CD4-positive, alpha-beta memory T cell (primary cell): ENCODE results near the gene COX8A. TPM values are rescaled to one million over a fixed set of nuclear protein-coding genes. Genes with fewer than 3 reads are reported as not detected.
A peak's percentile ranks its signal among the peaks of the same experiment; 100 is the strongest.

ENCODE experiments used
- CTCF ChIA-PET: fragments of 350-600 bp; sonication (Branson Sonifier 250); formaldehyde crosslinking; loops from one replicate; lab custom pipeline; 2021; ENCODE audit warnings: inconsistent platforms; ENCODE audit not compliant: partially characterized antibody; lab: Charles Lee
- POLR2A ChIA-PET: fragments of 350-600 bp; sonication (Branson Sonifier 250); formaldehyde crosslinking; loops from one replicate; lab custom pipeline; 2021; ENCODE audit not compliant: partially characterized antibody; lab: Charles Lee
- DNase-seq, 5 donors: peaks; one replicate each; pipeline versions ENCODE4 v3.0.0 to v3.0.0-alpha.2; 2020 to 2022; ENCODE audit warnings: mixed read lengths in 1 of 5
- H3K27ac ChIP-seq: one replicate; pipeline ENCODE4 v1.7.0; 2013; ENCODE audit warnings: low read depth, low read length
- H3K27me3 ChIP-seq: 2 replicates; pipeline ENCODE4 v1.7.0; 2013; ENCODE audit warnings: mild to moderate bottlenecking, low read length, moderate library complexity; ENCODE audit not compliant: insufficient read depth
- H3K36me3 ChIP-seq: 2 replicates; pipeline ENCODE4 v1.7.0; 2013; ENCODE audit warnings: mild to moderate bottlenecking, low read length, moderate library complexity; ENCODE audit not compliant: insufficient read depth
- H3K4me1 ChIP-seq: 2 replicates; pipeline ENCODE4 v1.7.0; 2013; ENCODE audit warnings: mild to moderate bottlenecking, low read length, moderate library complexity; ENCODE audit not compliant: insufficient read depth
- H3K4me3 ChIP-seq, 2 donors: one replicate each; pipeline ENCODE4 v1.7.0; 2013; ENCODE audit warnings: low read length in 2 of 2, mild to moderate bottlenecking in 1 of 2
- H3K9me3 ChIP-seq, 2 donors: one replicate each; pipeline ENCODE4 v1.7.0; 2013; ENCODE audit warnings: low read length in 2 of 2, control low read depth in 1 of 2; ENCODE audit not compliant: control insufficient read depth in 1 of 2
- H3K27ac Mint-ChIP-seq, 7 donors: one replicate each; pipeline ENCODE4 v1.8.0; 2020 to 2021; ENCODE audit warnings: mixed read lengths in 7 of 7, mild to moderate bottlenecking in 6 of 7, inconsistent platforms in 3 of 7, moderate library complexity in 3 of 7
- H3K27me3 Mint-ChIP-seq, 2 donors: one replicate each; pipeline ENCODE4 v1.8.0; 2020 to 2021; ENCODE audit warnings: mixed read lengths in 2 of 2
- H3K36me3 Mint-ChIP-seq, 2 donors: one replicate each; pipeline ENCODE4 v1.8.0; 2020 to 2021; ENCODE audit warnings: mixed read lengths in 2 of 2, inconsistent platforms in 1 of 2, mild to moderate bottlenecking in 1 of 2
- H3K4me1 Mint-ChIP-seq, 4 donors: one replicate each; pipeline ENCODE4 v1.8.0; 2020 to 2021; ENCODE audit warnings: mixed read lengths in 4 of 4, mild to moderate bottlenecking in 1 of 4
- H3K4me3 Mint-ChIP-seq, 8 donors: one replicate each; pipeline ENCODE4 v1.8.0; 2020 to 2021; ENCODE audit warnings: mixed read lengths in 8 of 8, mild to moderate bottlenecking in 7 of 8, moderate library complexity in 6 of 8, inconsistent platforms in 3 of 8
- H3K9me3 Mint-ChIP-seq, 8 donors: one replicate each; pipeline ENCODE4 v1.8.0; 2020 to 2021; ENCODE audit warnings: mixed read lengths in 8 of 8, mild to moderate bottlenecking in 5 of 8, inconsistent platforms in 3 of 8, moderate library complexity in 1 of 8
- intact Hi-C: fragments of 100-400 bp; cut with micrococcal nuclease; formaldehyde crosslinking; loops from one replicate; pipeline ENCODE4 v1.15.1; 2023
- polyA plus RNA-seq, 2 donors: library from polyadenylated mRNA; unstranded; fragments of 300-500 nt; fragmentation: Illumina TruSeq; gene quantifications; one replicate each; pipeline ENCODE4 v1.2.3, GENCODE V29; 2021
- total RNA-seq, 2 experiments: library from RNA; stranded (reverse); gene quantifications; one replicate each; pipeline ENCODE4 v1.2.3, GENCODE V29; 2021

COX8A gene
- total and polyA plus RNA-seq, 4 experiments from 2014 or later: 113 to 433 (median 256) TPM

- Mint-ChIP-seq H3K9me3 (peaks cover 0 to 3% (median 0%) of the 10 kb centered on the region in 8 donors), H3K27me3 (no peaks in the 10 kb centered on the region), H3K4me3 (peak within 1 kb of the TSS; percentile 90 to 98 (median 94)), H3K27ac (peak within 1 kb of the TSS; percentile 88 to 98 (median 90)), H3K36me3 (peaks cover 0 to 2% of the 10 kb centered on the region in 2 donors), H3K4me1 (peaks cover 17 to 27% (median 20%) of the 10 kb centered on the region in 4 donors)
- H3K27ac ChIP-seq: peak within 1 kb of the TSS; percentile 64
- intact Hi-C loops: loop anchor here (1.0 to 2.0 kb wide), 5 partner anchors 22 to 100 kb away; partner anchors contain the start of genes COX8A, OTUB1 and RCOR2
- peak within 1 kb of the TSS; percentile 62 to 81 for H3K4me3 ChIP-seq
- H3K27me3 ChIP-seq: no peaks in the 10 kb centered on the region
- ChIA-PET POLR2A (interaction anchor here (1.0 to 1.8 kb wide), 5 partner anchors 12 to 100 kb away, joined by 3 to 10 read pairs (median 4); partner anchors contain the start of genes COX8A, MARK2, OTUB1 and RCOR2), CTCF (interaction anchor here (0.6 to 3.2 kb wide), 2 partner anchors 49 to 101 kb away, joined by 3 to 25 read pairs; partner anchors contain the start of gene MARK2)
- peak; percentile 89 to 92 (median 90) for DNase-seq
- H3K4me1 ChIP-seq: peaks cover 22% of the 10 kb centered on the region
- H3K9me3 ChIP-seq: no peaks in the 10 kb centered on the region
- H3K36me3 ChIP-seq: no peaks in the 10 kb centered on the region
Observed at GRCh38 chr11:63938479-63939396, 35.7 kb upstream of the COX8A start, which contains the start of gene NAA40. Gene NAA40 (plus strand): TSS chr11:63939002. CDS start chr11:63939097, 95 bp downstream.

- intact Hi-C loops: loop anchor here (2.0 kb wide), 2 partner anchors 23 to 35 kb away; partner anchors contain the start of genes COX8A and RCOR2
- Histone ChIP-seq H3K4me1 (peaks cover 22% of the 10 kb centered on the region), H3K4me3 (peak overlapping the region; percentile 54 to 62), H3K9me3 (no peaks in the 10 kb centered on the region), H3K27me3 (no peaks in the 10 kb centered on the region), H3K36me3 (no peaks in the 10 kb centered on the region), H3K27ac (peak overlapping the region; percentile 64)
- H3K9me3 Mint-ChIP-seq: peaks cover 0 to 3% (median 0%) of the 10 kb centered on the region in 8 donors
- peaks cover 19 to 27% (median 23%) of the 10 kb centered on the region in 4 donors for H3K4me1 Mint-ChIP-seq
- H3K4me3 Mint-ChIP-seq: peak overlapping the region; percentile 90 to 97 (median 94)
- CTCF ChIA-PET: interaction anchor here (0.6 to 3.2 kb wide), 2 partner anchors 49 to 102 kb away, joined by 3 to 25 read pairs; partner anchors contain the start of gene MARK2
- peak overlapping the region; percentile 85 to 97 (median 88) for H3K27ac Mint-ChIP-seq
- no peaks in the 10 kb centered on the region for H3K27me3 Mint-ChIP-seq
- POLR2A ChIA-PET: interaction anchor here (1.0 to 1.8 kb wide), 5 partner anchors 11 to 101 kb away, joined by 3 to 10 read pairs (median 4); partner anchors contain the start of genes COX8A, MARK2, OTUB1 and RCOR2
- peaks cover 0 to 6% of the 10 kb centered on the region in 2 donors for H3K36me3 Mint-ChIP-seq
- DNase-seq: no peak
Observed at GRCh38 chr11:63939397-63939891, 35.0 kb upstream of the COX8A start.

- Histone ChIP-seq H3K9me3 (no peaks in the 10 kb centered on the region), H3K27me3 (no peaks in the 10 kb centered on the region), H3K36me3 (no peaks in the 10 kb centered on the region), H3K27ac (no peak overlapping the region), H3K4me3 (no peak overlapping the region), H3K4me1 (peaks cover 22% of the 10 kb centered on the region)
- Mint-ChIP-seq H3K27ac (peak overlapping the region in 5 of 7 donors; percentile 29 to 70 (median 64)), H3K27me3 (no peaks in the 10 kb centered on the region), H3K36me3 (peaks cover 0 to 6% of the 10 kb centered on the region in 2 donors), H3K4me3 (peak overlapping the region in 7 of 8 donors; percentile 47 to 95 (median 65)), H3K4me1 (peaks cover 20 to 27% (median 25%) of the 10 kb centered on the region in 4 donors), H3K9me3 (peaks cover 0 to 3% (median 0%) of the 10 kb centered on the region in 8 donors)
- POLR2A ChIA-PET: no interaction called here
- DNase-seq: no peak
- intact Hi-C loops: no loop called here
- CTCF ChIA-PET: no interaction called here
Observed at GRCh38 chr11:63940786-63941185, 33.6 kb upstream of the COX8A start.

GRCh38 chr11:63941901-63942300 lies 32.5 kb upstream of the COX8A start:
- no peak for DNase-seq
- peaks cover 22% of the 10 kb centered on the region for H3K4me1 ChIP-seq
- Mint-ChIP-seq H3K27me3 (no peaks in the 10 kb centered on the region), H3K9me3 (peaks cover 0 to 3% (median 0%) of the 10 kb centered on the region in 8 donors), H3K4me1 (peaks cover 21 to 27% (median 26%) of the 10 kb centered on the region in 4 donors), H3K27ac (peak overlapping the region in 2 of 7 donors; percentile 45 to 70), H3K36me3 (peaks cover 0 to 8% of the 10 kb centered on the region in 2 donors), H3K4me3 (no peak overlapping the region)
- H3K4me3 ChIP-seq: no peak overlapping the region
- POLR2A ChIA-PET: interaction anchor here (0.9 kb wide), 1 partner anchor 75 kb away, joined by 3 read pairs; no protein-coding TSS in a partner anchor
- no peaks in the 10 kb centered on the region for H3K9me3 ChIP-seq
- intact Hi-C loops: no loop called here
- no peak overlapping the region for H3K27ac ChIP-seq
- CTCF ChIA-PET: interaction anchor here (13.9 kb wide), 1 partner anchor 107 kb away, joined by 337 read pairs; the partner anchor contains the start of gene MARK2
- no peaks in the 10 kb centered on the region for H3K36me3 ChIP-seq
- H3K27me3 ChIP-seq: no peaks in the 10 kb centered on the region

- intact Hi-C loops: no loop called here
- no peak for DNase-seq
- Histone ChIP-seq H3K4me1 (peaks cover 20% of the 10 kb centered on the region), H3K36me3 (no peaks in the 10 kb centered on the region), H3K27me3 (no peaks in the 10 kb centered on the region), H3K4me3 (no peak overlapping the region), H3K9me3 (no peaks in the 10 kb centered on the region), H3K27ac (no peak overlapping the region)
- peaks cover 0 to 3% (median 0%) of the 10 kb centered on the region in 8 donors for H3K9me3 Mint-ChIP-seq
- H3K27me3 Mint-ChIP-seq: no peaks in the 10 kb centered on the region
- H3K27ac Mint-ChIP-seq: no peak overlapping the region
- peaks cover 21 to 25% (median 23%) of the 10 kb centered on the region in 4 donors for H3K4me1 Mint-ChIP-seq
- CTCF ChIA-PET: interaction anchor here (0.5 to 13.9 kb wide), 3 partner anchors 12 to 230 kb away, joined by 3 to 337 read pairs (median 4); partner anchors contain the start of gene MARK2
- peaks cover 0 to 9% of the 10 kb centered on the region in 2 donors for H3K36me3 Mint-ChIP-seq
- no peak overlapping the region for H3K4me3 Mint-ChIP-seq
- POLR2A ChIA-PET: interaction anchor here (0.9 kb wide), 1 partner anchor 75 kb away, joined by 3 read pairs; no protein-coding TSS in a partner anchor
Observed at GRCh38 chr11:63942803-63943202, 31.6 kb upstream of the COX8A start.

GRCh38 chr11:63944987-63945386 lies 29.4 kb upstream of the COX8A start:
- intact Hi-C loops: loop anchor here (1.0 to 5.0 kb wide), 3 partner anchors 38 to 178 kb away; no protein-coding TSS in a partner anchor
- Histone ChIP-seq H3K36me3 (no peaks in the 10 kb centered on the region), H3K4me3 (no peak overlapping the region), H3K9me3 (no peaks in the 10 kb centered on the region), H3K4me1 (peaks cover 6% of the 10 kb centered on the region), H3K27me3 (no peaks in the 10 kb centered on the region), H3K27ac (no peak overlapping the region)
- Mint-ChIP-seq H3K27ac (peak overlapping the region in 1 of 7 donors; percentile 48), H3K4me3 (no peak overlapping the region), H3K9me3 (no peaks in the 10 kb centered on the region), H3K27me3 (no peaks in the 10 kb centered on the region), H3K4me1 (peaks cover 8 to 18% (median 12%) of the 10 kb centered on the region in 4 donors), H3K36me3 (peaks cover 0 to 9% of the 10 kb centered on the region in 2 donors)
- no peak for DNase-seq
- CTCF ChIA-PET: interaction anchor here (0.8 to 13.9 kb wide), 22 partner anchors 11 to 179 kb away, joined by 3 to 337 read pairs (median 5); partner anchors contain the start of genes MARK2, RCOR2 and ZFTA
- POLR2A ChIA-PET: interaction anchor here (0.6 to 3.0 kb wide), 4 partner anchors 61 to 128 kb away, joined by 3 to 43 read pairs (median 3); partner anchors contain the start of gene MARK2
